Measurements from ENCODE around the gene MAGEA2. TPM values are rescaled to one million over a fixed set of nuclear protein-coding genes. Genes with fewer than 3 reads are reported as not detected.
"Not testable (repeated sequence)": the region's sequence is repeated elsewhere in the genome, so short reads cannot be mapped to it uniquely, and the experiment has no call there.

The MAGEA2 gene
- total RNA-seq, 1 donor from 2014 or later = not detected

DNA sequence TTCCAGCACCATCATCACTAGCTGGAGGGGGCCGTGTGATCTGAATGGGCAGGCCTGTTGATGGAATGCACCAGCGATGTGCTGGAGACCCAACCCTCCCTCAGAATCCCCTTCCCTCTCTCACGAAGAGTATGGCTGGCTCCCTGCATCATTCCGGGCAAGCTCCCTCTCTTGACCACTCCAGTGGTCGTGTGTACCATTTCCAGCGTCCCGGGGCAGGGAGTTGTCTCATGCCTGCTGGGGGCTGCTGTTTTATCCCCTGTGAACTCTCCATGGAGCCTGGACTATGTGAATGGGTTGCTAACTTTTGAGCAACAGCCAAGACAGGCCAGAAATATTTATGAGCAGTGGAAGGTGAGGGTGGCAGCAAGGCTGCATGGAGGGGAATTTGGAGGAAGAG is 28.2 kb downstream of the MAGEA2 start:
- ATAC-seq (no peak), DNase-seq (no peak)
- H3K4me3 ChIP-seq = no peak overlapping the region
- H3K27me3 ChIP-seq (ENCODE audit: low read depth) = no peaks in the 10 kb centered on the region
- no peak overlapping the region for H3K27ac ChIP-seq
- TF ChIP-seq, protein P1, sequence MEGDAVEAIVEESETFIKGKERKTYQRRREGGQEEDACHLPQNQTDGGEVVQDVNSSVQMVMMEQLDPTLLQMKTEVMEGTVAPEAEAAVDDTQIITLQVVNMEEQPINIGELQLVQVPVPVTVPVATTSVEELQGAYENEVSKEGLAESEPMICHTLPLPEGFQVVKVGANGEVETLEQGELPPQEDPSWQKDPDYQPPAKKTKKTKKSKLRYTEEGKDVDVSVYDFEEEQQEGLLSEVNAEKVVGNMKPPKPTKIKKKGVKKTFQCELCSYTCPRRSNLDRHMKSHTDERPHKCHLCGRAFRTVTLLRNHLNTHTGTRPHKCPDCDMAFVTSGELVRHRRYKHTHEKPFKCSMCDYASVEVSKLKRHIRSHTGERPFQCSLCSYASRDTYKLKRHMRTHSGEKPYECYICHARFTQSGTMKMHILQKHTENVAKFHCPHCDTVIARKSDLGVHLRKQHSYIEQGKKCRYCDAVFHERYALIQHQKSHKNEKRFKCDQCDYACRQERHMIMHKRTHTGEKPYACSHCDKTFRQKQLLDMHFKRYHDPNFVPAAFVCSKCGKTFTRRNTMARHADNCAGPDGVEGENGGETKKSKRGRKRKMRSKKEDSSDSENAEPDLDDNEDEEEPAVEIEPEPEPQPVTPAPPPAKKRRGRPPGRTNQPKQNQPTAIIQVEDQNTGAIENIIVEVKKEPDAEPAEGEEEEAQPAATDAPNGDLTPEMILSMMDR (IDR thresholded peaks at IDR 0.05) = no peak
- H3K9me3 ChIP-seq = no peaks in the 10 kb centered on the region
- no peaks in the 10 kb centered on the region for H3K4me1 ChIP-seq
- intact Hi-C loops (cut with DNase I) = no loop called here
- no peaks in the 10 kb centered on the region for H3K36me3 ChIP-seq

DNA sequence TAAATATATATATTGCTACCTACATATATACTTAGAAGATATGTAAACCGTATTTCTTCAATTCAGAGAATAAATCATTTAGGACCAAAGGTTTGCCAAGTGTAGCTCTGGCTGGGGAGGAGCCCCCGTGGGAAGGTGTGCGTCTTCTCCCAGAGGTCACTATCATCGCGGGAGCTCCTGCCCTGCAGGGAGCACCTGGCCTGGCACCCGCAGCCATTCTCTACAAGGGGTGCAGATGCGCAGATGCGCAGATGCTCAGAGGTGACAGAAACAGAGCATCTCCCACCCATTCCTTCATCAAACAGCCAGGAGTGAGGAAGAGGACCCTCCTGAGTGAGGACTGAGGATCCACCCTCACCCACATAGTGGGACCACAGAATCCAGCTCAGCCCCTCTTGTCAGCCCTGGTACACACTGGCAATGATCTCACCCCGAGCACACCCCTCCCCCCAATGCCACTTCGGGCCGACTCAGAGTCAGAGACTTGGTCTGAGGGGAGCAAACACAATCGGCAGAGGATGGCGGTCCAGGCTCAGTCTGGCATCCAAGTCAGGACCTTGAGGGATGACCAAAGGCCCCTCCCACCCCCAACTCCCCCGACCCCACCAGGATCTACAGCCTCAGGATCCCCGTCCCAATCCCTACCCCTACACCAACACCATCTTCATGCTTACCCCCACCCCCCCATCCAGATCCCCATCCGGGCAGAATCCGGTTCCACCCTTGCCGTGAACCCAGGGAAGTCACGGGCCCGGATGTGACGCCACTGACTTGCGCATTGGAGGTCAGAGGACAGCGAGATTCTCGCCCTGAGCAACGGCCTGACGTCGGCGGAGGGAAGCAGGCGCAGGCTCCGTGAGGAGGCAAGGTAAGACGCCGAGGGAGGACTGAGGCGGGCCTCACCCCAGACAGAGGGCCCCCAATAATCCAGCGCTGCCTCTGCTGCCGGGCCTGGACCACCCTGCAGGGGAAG is 39.5 kb downstream of the MAGEA2 start, which contains the start of gene MAGEA2B:
Gene MAGEA2B (plus strand): TSS at position 814 of the 973 bp plus-strand sequence. CDS start 2,479 bp downstream, outside the sequence.
- H3K4me3 ChIP-seq; H3K36me3 ChIP-seq; H3K4me1 ChIP-seq; H3K9me3 ChIP-seq; ATAC-seq; intact Hi-C loops (cut with DNase I); H3K27me3 ChIP-seq (ENCODE audit: low read depth); DNase-seq; H3K27ac ChIP-seq: not testable (repeated sequence)

DNA sequence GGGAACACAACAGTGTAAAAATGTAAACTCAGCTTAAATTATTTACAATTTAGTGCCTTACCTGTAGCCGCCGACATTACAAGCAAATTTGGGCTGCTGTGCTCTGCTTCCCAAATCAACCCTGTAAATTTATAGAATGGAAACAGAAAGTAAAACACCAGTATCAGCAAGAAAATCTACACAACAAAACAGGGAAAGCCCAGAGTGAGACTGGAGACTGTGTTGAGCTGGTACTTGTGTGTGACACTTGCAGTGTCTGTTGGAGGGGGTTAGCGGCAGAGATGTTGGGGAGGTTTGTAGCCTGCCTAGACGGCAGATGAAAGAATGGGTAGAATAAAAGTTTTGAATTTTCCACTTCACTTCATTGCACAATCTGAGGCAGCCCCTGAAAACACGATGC is 40.4 kb downstream of the MAGEA2 start:
- H3K27me3 ChIP-seq (ENCODE audit: low read depth); intact Hi-C loops (cut with DNase I); DNase-seq; H3K4me3 ChIP-seq; H3K4me1 ChIP-seq; ATAC-seq; H3K27ac ChIP-seq; H3K9me3 ChIP-seq; H3K36me3 ChIP-seq: not testable (repeated sequence)

GRCh38 chrX:152709173-152709572 is 44.5 kb downstream of the MAGEA2 start, which contains the start of gene CSAG2:
TSS of gene CSAG2 (minus strand) at chrX:152709273. CDS start at chrX:152709112, 161 bp downstream.
- H3K27ac ChIP-seq; H3K36me3 ChIP-seq; H3K4me1 ChIP-seq; ATAC-seq; H3K4me3 ChIP-seq; intact Hi-C loops (cut with DNase I); H3K9me3 ChIP-seq; H3K27me3 ChIP-seq (ENCODE audit: low read depth); DNase-seq: not testable (repeated sequence)

- H3K27me3 ChIP-seq (ENCODE audit: low read depth); H3K27ac ChIP-seq; H3K4me3 ChIP-seq; H3K4me1 ChIP-seq; ATAC-seq; H3K9me3 ChIP-seq; DNase-seq; intact Hi-C loops (cut with DNase I); H3K36me3 ChIP-seq: not testable (repeated sequence)
These were observed 47.1 kb downstream of the MAGEA2 start for GRCh38 chrX:152706500-152706899.

DNA sequence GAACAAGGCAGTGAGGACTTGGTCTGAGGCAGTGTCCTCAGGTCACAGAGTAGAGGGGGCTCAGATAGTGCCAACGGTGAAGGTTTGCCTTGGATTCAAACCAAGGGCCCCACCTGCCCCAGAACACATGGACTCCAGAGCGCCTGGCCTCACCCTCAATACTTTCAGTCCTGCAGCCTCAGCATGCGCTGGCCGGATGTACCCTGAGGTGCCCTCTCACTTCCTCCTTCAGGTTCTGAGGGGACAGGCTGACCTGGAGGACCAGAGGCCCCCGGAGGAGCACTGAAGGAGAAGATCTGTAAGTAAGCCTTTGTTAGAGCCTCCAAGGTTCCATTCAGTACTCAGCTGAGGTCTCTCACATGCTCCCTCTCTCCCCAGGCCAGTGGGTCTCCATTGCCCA is 53.3 kb downstream of the MAGEA2 start:
- intact Hi-C loops (cut with DNase I); H3K4me1 ChIP-seq; DNase-seq; H3K27me3 ChIP-seq (ENCODE audit: low read depth); H3K4me3 ChIP-seq; ATAC-seq; H3K27ac ChIP-seq; H3K36me3 ChIP-seq; H3K9me3 ChIP-seq: not testable (repeated sequence)

Other genes with a start within 250 kb of the MAGEA2 start
- not detected for gene GABRQ, start 115.9 kb downstream of the MAGEA2 start, total RNA-seq
- not detected for gene MAGEA3, start 55.0 kb downstream of the MAGEA2 start, total RNA-seq
- gene CSAG2, start 44.6 kb downstream of the MAGEA2 start, total RNA-seq = not detected
- not detected for gene MAGEA2B, start 39.2 kb downstream of the MAGEA2 start, total RNA-seq
- gene CSAG1, start 20.1 kb downstream of the MAGEA2 start, total RNA-seq = not detected
- gene MAGEA12, start 20.1 kb downstream of the MAGEA2 start, total RNA-seq = not detected
- gene CSAG3, start 5.4 kb upstream of the MAGEA2 start, total RNA-seq = not detected
- gene MAGEA6, start 15.8 kb upstream of the MAGEA2 start, total RNA-seq = not detected
- 33.2 TPM for gene CETN2, start 76.9 kb upstream of the MAGEA2 start, total RNA-seq
- 18.1 TPM for gene NSDHL, start 77.2 kb upstream of the MAGEA2 start, total RNA-seq
- 17.9 TPM for gene ZNF185, start 144.2 kb upstream of the MAGEA2 start, total RNA-seq
- gene PNMA5, start 240.3 kb upstream of the MAGEA2 start, total RNA-seq = 0.18 TPM